Measurements from ENCODE around the gene CNTLN. TPM values are rescaled to one million over a fixed set of nuclear protein-coding genes. Genes with fewer than 3 reads are reported as not detected.

CNTLN gene
- total RNA-seq, 1 donor from 2014 or later, result 13.6 TPM

GRCh38 chr9:17225407-17225806 is 90.6 kb downstream of the CNTLN start:
- Mint-ChIP-seq H3K36me3 (ENCODE audit: unreplicated experiment) (peaks cover 7% of the 10 kb centered on the region), H3K9me3 (ENCODE audit: unreplicated experiment) (no peaks in the 10 kb centered on the region), H3K27ac (ENCODE audit: unreplicated experiment) (no peak overlapping the region), H3K4me3 (ENCODE audit: unreplicated experiment) (no peak overlapping the region), H3K27me3 (ENCODE audit: unreplicated experiment) (no peaks in the 10 kb centered on the region), H3K4me1 (ENCODE audit: unreplicated experiment) (no peaks in the 10 kb centered on the region)
- DNase-seq (ENCODE audit: extremely low spot score, unreplicated experiment), result no peak
- no peak for TF ChIP-seq CTCF (IDR thresholded peaks at IDR 0.05)

GRCh38 chr9:17229945-17230560 is 95.2 kb downstream of the CNTLN start:
- H3K9me3 Mint-ChIP-seq (ENCODE audit: unreplicated experiment), result no peaks in the 10 kb centered on the region
- H3K4me3 Mint-ChIP-seq (ENCODE audit: unreplicated experiment), result no peak overlapping the region
- no peak for DNase-seq (ENCODE audit: extremely low spot score, unreplicated experiment)
- H3K27ac Mint-ChIP-seq (ENCODE audit: unreplicated experiment), result no peak overlapping the region
- TF ChIP-seq CTCF (IDR thresholded peaks at IDR 0.05), result no peak
- H3K36me3 Mint-ChIP-seq (ENCODE audit: unreplicated experiment), result peaks cover 7% of the 10 kb centered on the region
- no peaks in the 10 kb centered on the region for H3K27me3 Mint-ChIP-seq (ENCODE audit: unreplicated experiment)
- peaks cover 3% of the 10 kb centered on the region for H3K4me1 Mint-ChIP-seq (ENCODE audit: unreplicated experiment)

GRCh38 chr9:17230646-17231045 is 95.8 kb downstream of the CNTLN start:
- no peak for DNase-seq (ENCODE audit: extremely low spot score, unreplicated experiment)
- Mint-ChIP-seq H3K4me1 (ENCODE audit: unreplicated experiment) (peaks cover 8% of the 10 kb centered on the region), H3K4me3 (ENCODE audit: unreplicated experiment) (no peak overlapping the region), H3K9me3 (ENCODE audit: unreplicated experiment) (no peaks in the 10 kb centered on the region), H3K27ac (ENCODE audit: unreplicated experiment) (no peak overlapping the region), H3K36me3 (ENCODE audit: unreplicated experiment) (peaks cover 7% of the 10 kb centered on the region), H3K27me3 (ENCODE audit: unreplicated experiment) (no peaks in the 10 kb centered on the region)
- TF ChIP-seq CTCF (IDR thresholded peaks at IDR 0.05), result no peak

GRCh38 chr9:17236147-17236546 is 101.3 kb downstream of the CNTLN start:
- no peak overlapping the region for H3K4me3 Mint-ChIP-seq (ENCODE audit: unreplicated experiment)
- H3K36me3 Mint-ChIP-seq (ENCODE audit: unreplicated experiment), result peaks cover 23% of the 10 kb centered on the region
- H3K27ac Mint-ChIP-seq (ENCODE audit: unreplicated experiment), result no peak overlapping the region
- peaks cover 13% of the 10 kb centered on the region for H3K4me1 Mint-ChIP-seq (ENCODE audit: unreplicated experiment)
- no peak for DNase-seq (ENCODE audit: extremely low spot score, unreplicated experiment)
- no peaks in the 10 kb centered on the region for H3K27me3 Mint-ChIP-seq (ENCODE audit: unreplicated experiment)
- TF ChIP-seq CTCF (IDR thresholded peaks at IDR 0.05), result no peak
- H3K9me3 Mint-ChIP-seq (ENCODE audit: unreplicated experiment), result peaks cover 15% of the 10 kb centered on the region

GRCh38 chr9:17246770-17247169 is 111.9 kb downstream of the CNTLN start:
- peaks cover 60% of the 10 kb centered on the region for H3K36me3 Mint-ChIP-seq (ENCODE audit: unreplicated experiment)
- H3K4me3 Mint-ChIP-seq (ENCODE audit: unreplicated experiment), result no peak overlapping the region
- DNase-seq (ENCODE audit: extremely low spot score, unreplicated experiment), result no peak
- H3K27ac Mint-ChIP-seq (ENCODE audit: unreplicated experiment), result no peak overlapping the region
- TF ChIP-seq CTCF (IDR thresholded peaks at IDR 0.05), result no peak
- H3K9me3 Mint-ChIP-seq (ENCODE audit: unreplicated experiment), result peaks cover 48% of the 10 kb centered on the region
- H3K27me3 Mint-ChIP-seq (ENCODE audit: unreplicated experiment), result no peaks in the 10 kb centered on the region
- no peaks in the 10 kb centered on the region for H3K4me1 Mint-ChIP-seq (ENCODE audit: unreplicated experiment)

Measured in osteocyte (in vitro differentiated cells).